Neural progenitor cell (in vitro differentiated cells): ENCODE measurements around the gene XPNPEP2.

Experiments
- EZH2 ChIP-seq: fragments of 200-600 bp; sonication (generic); IDR thresholded peaks from 2 replicates; pipeline ENCODE4 v1.6.1; 2017; ENCODE audit warnings: antibody characterized with exemption, mild to moderate bottlenecking, moderate library complexity
- EZH2phosphoT487 ChIP-seq: fragments of 200-600 bp; sonication (generic); IDR thresholded peaks from 2 replicates; pipeline ENCODE4 v1.6.1; 2017; ENCODE audit warnings: antibody characterized with exemption
- TF ChIP-seq, protein P1 (sequence below): fragments of 200-600 bp; sonication (generic); IDR thresholded peaks from 2 replicates; pipeline ENCODE4 v1.5.1; 2017; ENCODE audit warnings: antibody characterized with exemption, mild to moderate bottlenecking

DNA sequence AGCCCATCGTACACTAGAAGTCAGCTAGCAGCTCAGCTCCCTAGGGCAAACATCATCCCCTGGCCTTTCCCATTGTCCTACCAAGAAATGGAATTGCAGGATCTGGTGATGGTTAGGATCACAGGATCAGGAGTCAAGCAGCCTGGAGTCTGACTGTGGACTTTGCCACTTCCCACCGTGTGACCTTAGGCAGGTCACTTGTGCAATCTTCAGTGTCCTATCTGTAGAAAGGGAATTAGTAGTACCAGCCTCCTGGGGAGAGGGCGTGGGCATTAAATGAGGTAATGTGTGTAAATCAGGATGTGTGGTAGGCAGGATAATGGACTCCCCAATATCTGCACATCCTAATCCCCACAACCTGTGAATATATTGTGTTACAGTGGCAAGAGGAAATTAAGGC lies 45.4 kb upstream of the XPNPEP2 start:
- no peak for TF ChIP-seq EZH2
- TF ChIP-seq, protein P1, sequence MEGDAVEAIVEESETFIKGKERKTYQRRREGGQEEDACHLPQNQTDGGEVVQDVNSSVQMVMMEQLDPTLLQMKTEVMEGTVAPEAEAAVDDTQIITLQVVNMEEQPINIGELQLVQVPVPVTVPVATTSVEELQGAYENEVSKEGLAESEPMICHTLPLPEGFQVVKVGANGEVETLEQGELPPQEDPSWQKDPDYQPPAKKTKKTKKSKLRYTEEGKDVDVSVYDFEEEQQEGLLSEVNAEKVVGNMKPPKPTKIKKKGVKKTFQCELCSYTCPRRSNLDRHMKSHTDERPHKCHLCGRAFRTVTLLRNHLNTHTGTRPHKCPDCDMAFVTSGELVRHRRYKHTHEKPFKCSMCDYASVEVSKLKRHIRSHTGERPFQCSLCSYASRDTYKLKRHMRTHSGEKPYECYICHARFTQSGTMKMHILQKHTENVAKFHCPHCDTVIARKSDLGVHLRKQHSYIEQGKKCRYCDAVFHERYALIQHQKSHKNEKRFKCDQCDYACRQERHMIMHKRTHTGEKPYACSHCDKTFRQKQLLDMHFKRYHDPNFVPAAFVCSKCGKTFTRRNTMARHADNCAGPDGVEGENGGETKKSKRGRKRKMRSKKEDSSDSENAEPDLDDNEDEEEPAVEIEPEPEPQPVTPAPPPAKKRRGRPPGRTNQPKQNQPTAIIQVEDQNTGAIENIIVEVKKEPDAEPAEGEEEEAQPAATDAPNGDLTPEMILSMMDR: no peak
- no peak for TF ChIP-seq EZH2phosphoT487
